ENCODE measurements around the gene HES2.
"Not testable (repeated sequence)": the region's sequence is repeated elsewhere in the genome, so short reads cannot be mapped to it uniquely, and the experiment has no call there.

The HES2 gene

GRCh38 chr1:6453895-6454855, 34.5 kb upstream of the HES2 start:
- not testable (repeated sequence) for DNase-seq (ENCODE audit: low spot score)

DNA sequence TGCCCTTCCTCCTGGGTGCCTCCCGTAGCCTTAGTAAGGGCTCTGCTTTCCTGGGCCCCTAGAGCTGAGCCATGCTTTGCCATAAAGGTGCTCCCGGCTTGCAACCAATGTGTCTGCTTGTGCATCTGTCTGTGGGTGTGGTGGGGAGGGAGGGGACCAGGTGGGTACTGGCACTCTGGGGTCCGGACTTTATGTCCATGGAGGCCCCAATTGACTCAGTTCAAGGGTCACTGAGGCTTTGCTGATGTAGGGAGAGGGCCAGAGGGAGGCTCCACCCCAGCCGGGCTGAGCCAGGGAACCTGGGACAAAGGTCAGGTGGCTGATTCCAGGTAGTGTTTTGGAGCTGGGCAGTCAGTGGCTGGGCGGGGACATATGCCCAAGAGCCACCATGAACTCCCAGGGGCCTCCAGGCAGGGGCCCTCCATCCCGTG, 31.2 kb upstream of the HES2 start:
- peak; percentile 89 for DNase-seq (ENCODE audit: low spot score)

- not testable (repeated sequence) for DNase-seq (ENCODE audit: low spot score)
These were observed 30.8 kb upstream of the HES2 start for GRCh38 chr1:6450486-6450885.

DNA sequence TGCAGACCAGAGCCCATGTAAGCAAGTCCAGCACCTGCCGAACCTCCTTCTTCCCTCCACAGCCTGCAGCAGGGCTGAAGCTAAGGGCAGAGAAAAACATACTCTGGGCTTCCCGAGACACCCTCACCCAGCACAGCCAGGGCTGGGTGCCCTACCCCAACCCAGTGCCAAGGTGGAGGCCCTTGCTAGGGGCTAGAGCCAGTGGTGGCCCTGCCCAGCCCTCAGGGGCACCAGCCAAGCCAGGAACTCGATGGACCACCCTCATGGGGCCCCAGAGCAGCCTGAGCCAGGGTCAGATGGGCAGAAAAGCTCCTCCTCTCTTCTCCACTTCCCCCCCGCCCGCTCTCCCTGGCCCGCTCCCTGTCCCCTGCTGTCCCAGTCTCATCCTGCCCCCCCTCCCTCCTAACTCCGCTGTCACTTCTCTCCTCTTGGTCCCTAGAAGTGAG, 30.3 kb upstream of the HES2 start:
- no peak for DNase-seq (ENCODE audit: low spot score)

DNA sequence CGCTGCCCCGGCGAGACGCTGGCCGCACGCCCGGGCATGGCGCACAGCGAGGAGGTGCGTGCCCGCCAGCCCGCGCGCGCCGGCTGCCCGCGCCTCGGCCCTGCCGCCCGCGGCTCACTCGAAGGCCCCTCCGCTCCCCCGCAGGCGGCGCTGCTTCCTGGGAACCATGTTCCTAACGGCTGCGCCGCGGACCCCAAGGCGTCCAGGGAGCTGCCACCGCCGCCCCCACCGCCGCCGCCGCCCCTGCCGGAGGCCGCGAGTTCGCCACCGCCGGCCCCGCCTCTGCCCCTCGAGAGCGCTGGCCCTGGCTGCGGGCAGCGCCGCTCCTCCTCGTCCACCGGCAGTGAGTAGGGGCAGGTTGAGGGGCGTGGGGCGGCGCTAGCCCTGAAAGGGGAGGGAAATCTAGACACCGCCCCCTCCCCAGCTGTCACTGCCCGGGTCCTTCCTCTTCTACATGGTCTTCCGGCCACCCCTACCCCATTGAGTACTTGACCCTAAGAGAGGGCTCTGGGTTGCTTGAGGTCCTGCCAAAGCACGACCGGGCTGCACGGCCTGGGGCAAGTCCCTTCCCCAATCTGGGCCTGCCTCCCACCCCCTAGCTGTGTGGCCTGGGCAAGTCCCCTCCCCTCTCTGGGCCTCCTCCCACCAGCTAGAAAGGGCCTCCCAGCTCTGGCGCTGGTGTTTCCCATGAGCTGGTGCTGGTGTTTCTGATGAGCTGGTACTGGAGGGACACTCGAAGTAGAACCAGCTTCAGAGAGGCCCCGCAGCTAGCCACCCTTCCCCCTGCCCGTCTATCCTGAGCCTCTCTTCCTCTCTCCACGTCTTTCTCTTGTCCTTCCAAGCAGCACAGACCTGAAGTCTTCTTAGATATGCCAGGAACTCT, 29.3 kb upstream of the HES2 start:
- no peak for DNase-seq (ENCODE audit: low spot score)

- DNase-seq (ENCODE audit: low spot score): no peak
These were observed 28.4 kb upstream of the HES2 start for GRCh38 chr1:6447818-6448748.

GRCh38 chr1:6447016-6447817, 27.5 kb upstream of the HES2 start:
- DNase-seq (ENCODE audit: low spot score): no peak

DNA sequence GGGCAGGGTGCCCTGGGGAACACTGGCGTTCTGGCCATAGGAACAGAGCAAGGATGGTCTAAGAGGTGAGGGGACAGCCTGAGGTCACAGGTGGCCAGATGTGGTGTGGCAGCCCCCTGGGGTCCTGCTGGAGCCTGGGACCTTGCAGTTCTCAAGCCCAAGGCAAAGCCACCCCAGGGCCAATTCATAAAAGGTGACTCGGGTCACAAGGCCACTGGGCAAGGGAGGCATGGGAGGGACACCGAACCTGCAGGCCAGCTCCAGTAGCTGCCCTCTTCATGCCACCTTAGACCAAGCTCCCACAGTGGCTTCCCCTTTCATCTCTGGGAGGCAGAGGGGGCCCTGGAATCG, 26.9 kb upstream of the HES2 start:
- DNase-seq (ENCODE audit: low spot score): no peak

GRCh38 chr1:6445929-6446328, 26.2 kb upstream of the HES2 start:
- DNase-seq (ENCODE audit: low spot score): not testable (repeated sequence)

DNA sequence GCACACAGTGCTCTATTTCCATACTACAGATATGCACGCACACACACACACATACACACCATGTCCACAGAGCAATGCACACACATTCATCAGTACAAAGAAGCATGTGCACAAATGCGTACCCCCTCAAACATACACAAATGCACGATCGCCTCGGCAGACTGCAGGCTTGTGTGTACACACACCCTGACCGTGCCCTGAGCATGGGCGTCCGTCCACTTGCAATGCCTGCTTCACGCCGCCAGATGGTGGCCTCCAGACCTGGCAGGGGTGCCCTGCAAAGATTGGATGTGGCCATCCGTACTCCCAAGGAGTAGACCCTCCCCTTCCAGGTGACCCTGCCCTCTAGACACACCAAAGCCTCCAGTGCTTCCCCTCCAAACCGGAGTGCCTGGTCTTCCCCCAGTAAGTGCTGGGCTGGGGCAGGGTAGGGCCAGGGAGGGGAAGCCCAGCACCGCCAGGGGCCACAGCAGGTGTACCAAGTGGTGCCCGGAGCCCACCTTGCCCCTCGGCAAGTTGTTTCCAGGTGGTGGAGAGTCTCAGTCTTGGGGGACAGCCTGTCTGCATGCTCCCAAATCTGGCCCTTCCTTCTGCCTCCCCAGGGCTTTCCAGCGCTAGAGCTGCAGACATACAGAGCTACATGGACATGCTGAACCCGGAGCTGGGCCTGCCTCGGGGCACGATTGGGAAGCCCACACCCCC, 25.5 kb upstream of the HES2 start:
- no peak for DNase-seq (ENCODE audit: low spot score)

DNA sequence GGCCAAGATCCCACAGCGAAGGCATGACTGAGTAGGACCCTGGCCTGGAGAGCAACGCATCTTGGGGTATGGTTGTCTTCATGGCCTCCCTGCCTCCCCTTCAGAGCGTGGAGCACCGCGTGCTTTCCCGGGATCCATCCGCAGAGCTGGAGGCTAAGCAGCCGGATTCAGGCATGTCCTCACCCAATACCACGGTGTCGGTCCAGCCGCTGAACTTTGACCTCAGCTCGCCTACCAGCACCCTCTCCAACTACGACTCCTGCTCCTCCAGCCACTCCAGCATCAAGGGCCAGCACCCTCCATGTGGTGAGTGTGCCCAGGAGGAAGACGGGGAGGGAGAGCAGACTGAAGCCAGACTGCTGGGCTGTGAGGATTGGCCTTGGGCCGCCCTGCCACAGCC, 24.7 kb upstream of the HES2 start:
- DNase-seq (ENCODE audit: low spot score): no peak

- DNase-seq (ENCODE audit: low spot score): no peak
These were observed 23.8 kb upstream of the HES2 start for GRCh38 chr1:6443339-6444115.

DNA sequence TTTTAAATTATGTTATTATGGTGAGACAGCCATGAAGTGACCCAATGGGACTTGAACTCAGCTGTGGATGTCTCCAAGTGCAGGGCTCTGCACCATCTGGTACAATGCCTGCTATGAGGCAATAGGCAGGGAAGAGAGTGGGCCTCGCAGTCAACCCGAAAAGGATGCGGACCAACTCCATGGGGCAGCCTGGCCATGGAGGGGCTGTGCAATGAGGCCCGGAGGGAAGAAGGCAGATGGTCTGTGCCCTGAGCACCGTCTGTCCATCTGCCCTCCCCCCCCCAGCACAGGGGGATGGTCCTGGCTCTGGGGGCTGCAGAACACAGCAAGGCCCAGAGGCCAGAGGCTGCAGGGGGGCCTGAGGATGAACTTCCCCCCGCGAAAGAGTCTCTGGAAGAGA, 21.9 kb upstream of the HES2 start:
- DNase-seq (ENCODE audit: low spot score): no peak

- DNase-seq (ENCODE audit: low spot score): peak; percentile 69
These were observed 20.7 kb upstream of the HES2 start for GRCh38 chr1:6440198-6441126.

GRCh38 chr1:6438047-6438525, 18.4 kb upstream of the HES2 start:
- peak; percentile 91 for DNase-seq (ENCODE audit: low spot score)

DNA sequence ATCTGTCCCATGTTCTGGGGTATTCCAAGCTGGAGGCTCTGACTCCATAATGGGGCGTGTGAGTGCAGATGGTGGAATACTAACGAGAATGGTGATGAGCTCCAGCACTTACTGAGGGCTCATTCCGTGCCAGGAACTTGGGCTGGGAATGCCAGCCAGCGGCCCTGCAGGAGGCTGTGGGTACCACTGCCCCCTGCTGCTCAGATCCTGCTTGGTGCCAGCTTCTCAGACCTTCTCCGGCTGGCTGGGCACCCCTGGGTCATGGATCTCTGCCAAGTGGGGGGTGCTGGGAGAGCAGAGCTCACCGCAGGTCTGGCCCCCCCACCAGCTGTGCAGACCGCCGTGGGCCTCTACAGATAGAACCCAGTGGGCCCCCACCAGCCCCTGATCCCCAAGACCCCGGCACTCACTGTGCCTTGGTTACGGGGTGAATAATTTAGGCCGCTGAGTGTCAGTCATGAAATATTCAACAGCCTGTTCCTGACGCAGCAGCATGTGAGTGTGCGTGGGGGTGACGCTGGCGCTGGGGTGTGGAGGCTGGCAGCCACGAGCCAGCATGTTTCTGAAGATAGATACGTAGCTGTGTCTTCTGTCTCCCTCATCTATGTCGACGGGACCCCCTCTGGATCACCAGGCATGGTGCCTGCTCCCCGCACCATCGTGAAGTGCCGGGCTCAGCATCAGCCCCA, 17.4 kb upstream of the HES2 start:
- DNase-seq (ENCODE audit: low spot score): not testable (repeated sequence)

DNA sequence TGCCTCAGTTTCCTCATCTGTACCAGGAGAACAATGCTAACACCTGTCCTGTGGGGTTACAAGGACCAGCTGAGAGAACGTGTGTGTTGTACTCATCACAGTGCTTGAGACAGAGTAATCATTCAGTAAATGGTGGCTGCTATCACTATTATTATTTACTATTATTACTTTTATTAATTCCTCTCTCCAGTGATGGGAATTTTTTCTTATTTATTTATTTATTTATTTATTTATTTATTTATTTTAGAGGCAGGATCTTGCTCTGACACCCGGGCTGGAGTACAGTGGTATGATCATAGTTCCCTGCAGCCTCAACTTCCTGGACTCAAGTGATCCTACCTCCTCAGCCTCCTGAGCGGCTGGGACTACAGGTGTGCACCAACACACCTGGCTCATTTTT, 16.6 kb upstream of the HES2 start:
- DNase-seq (ENCODE audit: low spot score): not testable (repeated sequence)

- DNase-seq (ENCODE audit: low spot score): no peak
These were observed 15.8 kb upstream of the HES2 start for GRCh38 chr1:6435547-6435946.
